ENCODE measurements around the gene BYSL. TPM values are rescaled to one million over a fixed set of nuclear protein-coding genes. Genes with fewer than 3 reads are reported as not detected.
"Not testable (repeated sequence)": the region's sequence is repeated elsewhere in the genome, so short reads cannot be mapped to it uniquely, and the experiment has no call there.

Gene BYSL
- total RNA-seq, 2 donors from 2014 or later, result 2.8 to 3.8 TPM

- Mint-ChIP-seq H3K36me3 (ENCODE audit: low read depth) (peaks cover 3% of the 10 kb centered on the region), H3K4me3 (peak overlapping the region; percentile 97), H3K27me3 (no peaks in the 10 kb centered on the region), H3K27ac (peak overlapping the region; percentile 91), H3K4me1 (peaks cover 51% of the 10 kb centered on the region)
- ATAC-seq, result no peak
- no peaks in the 10 kb centered on the region for H3K9me3 ChIP-seq (ENCODE audit: control insufficient read depth, low read length, poor library complexity, severe bottlenecking)
- peak in 1 of 3 donors; percentile 11 for DNase-seq
Observed at GRCh38 chr6:41939848-41940758, 18.8 kb downstream of the BYSL start.

- Mint-ChIP-seq H3K36me3 (ENCODE audit: low read depth) (peaks cover 3% of the 10 kb centered on the region), H3K27ac (peak overlapping the region; percentile 91), H3K4me3 (peak overlapping the region; percentile 97), H3K27me3 (no peaks in the 10 kb centered on the region), H3K4me1 (peaks cover 47% of the 10 kb centered on the region)
- DNase-seq (peak; percentile 18 to 36 (median 34)), ATAC-seq (no peak)
- H3K9me3 ChIP-seq (ENCODE audit: control insufficient read depth, low read length, poor library complexity, severe bottlenecking), result no peaks in the 10 kb centered on the region
Observed at GRCh38 chr6:41940759-41941279, 19.5 kb downstream of the BYSL start.

DNA sequence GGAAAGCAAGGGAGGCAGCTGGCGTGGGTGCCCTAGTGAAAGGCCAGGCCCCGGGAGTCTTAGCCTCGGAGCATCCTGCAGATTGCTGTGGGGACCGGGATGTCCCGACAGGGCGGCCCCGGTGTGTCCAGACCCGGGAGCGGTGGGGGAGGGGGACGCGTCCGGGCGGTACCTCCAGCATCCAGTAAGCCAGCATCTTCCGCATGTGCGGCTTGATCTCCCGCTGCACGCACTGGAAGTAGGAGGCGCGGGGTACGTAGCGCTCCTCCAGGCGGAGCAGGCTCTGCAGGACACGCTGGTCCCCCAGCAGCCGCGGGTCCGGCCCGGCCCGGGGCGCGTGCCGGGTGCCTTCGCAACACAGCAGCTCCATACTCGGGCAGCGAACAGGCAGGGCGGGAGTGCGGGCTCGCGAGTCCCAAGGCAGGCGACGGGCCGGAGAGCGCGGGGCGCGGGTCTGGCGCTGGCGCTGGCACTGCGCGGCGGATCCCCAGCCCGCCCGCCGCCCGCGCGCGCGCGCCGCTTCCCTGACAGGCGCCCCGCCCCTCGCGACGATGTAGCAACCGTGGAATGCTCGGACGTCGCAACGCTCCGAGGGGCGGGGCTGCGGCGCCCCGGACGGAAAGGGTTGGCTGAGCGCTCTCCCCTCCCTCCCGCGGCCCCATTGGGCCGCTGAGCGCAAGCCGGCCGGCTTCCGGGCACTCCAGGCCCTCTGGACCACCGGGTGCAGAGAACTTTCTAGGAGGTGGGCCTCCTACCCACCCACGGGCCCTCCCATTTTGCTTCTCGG, 20.2 kb downstream of the BYSL start, which contains the start of gene CCND3:
Gene CCND3, minus strand, starts transcription at position 529 of the 787 bp plus-strand sequence. Its CDS starts 159 bp downstream, at position 370.
- Mint-ChIP-seq H3K4me3 (peak within 1 kb of the TSS; percentile 97), H3K36me3 (ENCODE audit: low read depth) (peaks cover 2% of the 10 kb centered on the region), H3K4me1 (peaks cover 40% of the 10 kb centered on the region), H3K27me3 (no peaks in the 10 kb centered on the region), H3K27ac (peak within 1 kb of the TSS; percentile 92)
- H3K9me3 ChIP-seq (ENCODE audit: control insufficient read depth, low read length, poor library complexity, severe bottlenecking), result no peaks in the 10 kb centered on the region
- DNase-seq (peak; percentile 72 to 80 (median 77)), ATAC-seq (peak; percentile 80)

- no peaks in the 10 kb centered on the region for H3K36me3 Mint-ChIP-seq (ENCODE audit: low read depth)
- peak; percentile 31 for ATAC-seq
- peak overlapping the region; percentile 92 for H3K27ac Mint-ChIP-seq
- peak overlapping the region; percentile 97 for H3K4me3 Mint-ChIP-seq
- no peaks in the 10 kb centered on the region for H3K27me3 Mint-ChIP-seq
- peaks cover 35% of the 10 kb centered on the region for H3K4me1 Mint-ChIP-seq
- no peaks in the 10 kb centered on the region for H3K9me3 ChIP-seq (ENCODE audit: control insufficient read depth, low read length, poor library complexity, severe bottlenecking)
- peak in 1 of 3 donors; percentile 22 for DNase-seq
Observed at GRCh38 chr6:41942067-41942851, 21.0 kb downstream of the BYSL start.

- Mint-ChIP-seq H3K27ac (peak overlapping the region; percentile 92), H3K4me3 (peak overlapping the region; percentile 97), H3K4me1 (peaks cover 36% of the 10 kb centered on the region)
- ATAC-seq; H3K9me3 ChIP-seq (ENCODE audit: control insufficient read depth, low read length, poor library complexity, severe bottlenecking); H3K36me3 Mint-ChIP-seq (ENCODE audit: low read depth); DNase-seq; H3K27me3 Mint-ChIP-seq: not testable (repeated sequence)
Observed at GRCh38 chr6:41942882-41943281, 21.6 kb downstream of the BYSL start.

GRCh38 chr6:41943456-41943855, 22.2 kb downstream of the BYSL start:
- no peak overlapping the region for H3K4me3 Mint-ChIP-seq
- DNase-seq, result no peak
- ATAC-seq, result no peak
- H3K4me1 Mint-ChIP-seq, result peaks cover 36% of the 10 kb centered on the region
- no peaks in the 10 kb centered on the region for H3K27me3 Mint-ChIP-seq
- H3K27ac Mint-ChIP-seq, result no peak overlapping the region
- no peaks in the 10 kb centered on the region for H3K9me3 ChIP-seq (ENCODE audit: control insufficient read depth, low read length, poor library complexity, severe bottlenecking)
- H3K36me3 Mint-ChIP-seq (ENCODE audit: low read depth), result no peaks in the 10 kb centered on the region

DNA sequence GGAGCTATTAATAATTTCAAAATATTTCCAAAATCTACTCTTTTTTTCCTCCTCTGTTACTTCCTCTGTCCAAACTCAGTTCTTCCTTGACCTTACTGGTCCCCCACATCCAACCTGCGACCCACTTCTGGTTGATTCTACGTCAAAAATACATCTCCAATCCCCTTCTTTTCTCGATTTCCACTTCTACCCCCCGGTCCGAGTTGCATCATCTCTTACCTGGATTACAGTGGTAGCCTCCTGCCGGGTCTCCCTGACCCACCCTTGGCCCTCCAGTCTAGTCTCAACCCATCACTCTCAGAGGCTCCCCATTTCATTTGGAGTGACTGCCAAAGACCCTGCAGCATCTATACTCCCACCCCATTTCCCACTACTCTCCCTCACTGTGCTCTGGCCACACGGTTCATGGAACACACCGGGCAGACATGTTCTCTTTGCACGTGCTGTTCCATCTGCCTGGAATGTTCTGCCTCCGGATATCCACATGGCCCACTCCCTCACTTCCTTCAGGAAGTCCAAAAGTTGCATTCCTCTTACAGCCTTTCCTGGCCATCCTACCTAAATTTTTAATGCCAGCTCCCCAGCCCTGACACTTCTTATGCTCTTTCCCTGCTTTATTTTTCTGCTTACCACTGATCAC, 26.4 kb downstream of the BYSL start:
- H3K9me3 ChIP-seq (ENCODE audit: control insufficient read depth, low read length, poor library complexity, severe bottlenecking), result no peaks in the 10 kb centered on the region
- Mint-ChIP-seq H3K27ac (peak overlapping the region; percentile 68), H3K36me3 (ENCODE audit: low read depth) (no peaks in the 10 kb centered on the region), H3K4me3 (no peak overlapping the region), H3K4me1 (peaks cover 24% of the 10 kb centered on the region), H3K27me3 (no peaks in the 10 kb centered on the region)
- DNase-seq (no peak), ATAC-seq (no peak)

DNA sequence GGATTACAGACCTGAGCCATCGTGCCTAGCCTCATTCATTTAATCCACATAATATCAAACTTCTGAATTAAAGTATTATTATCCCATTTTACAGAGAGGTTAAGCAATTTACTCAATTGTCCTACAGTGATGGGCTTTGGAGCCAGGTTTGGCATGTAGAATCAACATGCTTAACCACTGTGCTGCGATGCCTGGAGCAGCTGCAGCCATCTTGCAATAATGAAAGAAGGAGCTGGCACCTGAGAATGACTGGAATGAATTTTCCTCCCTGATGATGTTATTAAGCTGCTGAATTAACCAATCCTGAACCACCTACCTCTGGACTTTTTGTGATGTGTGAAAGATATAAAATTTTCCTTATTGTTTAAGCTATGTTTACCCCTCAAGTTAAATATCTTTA, 33.4 kb downstream of the BYSL start:
- H3K4me1 Mint-ChIP-seq, result peaks cover 28% of the 10 kb centered on the region
- DNase-seq (no peak), ATAC-seq (no peak)
- H3K27ac Mint-ChIP-seq, result no peak overlapping the region
- H3K4me3 Mint-ChIP-seq, result no peak overlapping the region
- no peaks in the 10 kb centered on the region for H3K9me3 ChIP-seq (ENCODE audit: control insufficient read depth, low read length, poor library complexity, severe bottlenecking)
- H3K36me3 Mint-ChIP-seq (ENCODE audit: low read depth), result no peaks in the 10 kb centered on the region
- H3K27me3 Mint-ChIP-seq, result no peaks in the 10 kb centered on the region

DNA sequence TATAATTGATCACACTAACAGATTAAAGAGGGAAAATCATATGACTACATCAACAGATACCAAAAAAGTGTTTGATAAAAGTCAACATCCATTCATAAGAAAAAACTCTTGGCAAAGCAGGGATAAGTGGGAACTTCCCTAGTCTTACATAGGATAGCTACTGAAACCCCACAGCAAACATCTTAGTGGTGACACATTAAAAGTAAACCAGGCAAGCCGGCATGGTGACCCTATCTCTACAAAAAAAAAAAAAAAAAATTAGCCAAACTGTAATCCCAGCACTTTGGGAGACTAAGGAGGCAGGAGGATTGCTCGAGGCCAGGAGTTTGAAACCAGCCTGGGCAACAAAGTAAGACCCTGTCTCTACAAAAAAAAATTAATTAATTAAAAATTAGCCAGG, 34.1 kb downstream of the BYSL start:
- H3K9me3 ChIP-seq (ENCODE audit: control insufficient read depth, low read length, poor library complexity, severe bottlenecking), result no peaks in the 10 kb centered on the region
- DNase-seq (no peak), ATAC-seq (no peak)
- Mint-ChIP-seq H3K27me3 (no peaks in the 10 kb centered on the region), H3K36me3 (ENCODE audit: low read depth) (peaks cover 2% of the 10 kb centered on the region), H3K27ac (no peak overlapping the region), H3K4me1 (peaks cover 26% of the 10 kb centered on the region), H3K4me3 (no peak overlapping the region)

DNA sequence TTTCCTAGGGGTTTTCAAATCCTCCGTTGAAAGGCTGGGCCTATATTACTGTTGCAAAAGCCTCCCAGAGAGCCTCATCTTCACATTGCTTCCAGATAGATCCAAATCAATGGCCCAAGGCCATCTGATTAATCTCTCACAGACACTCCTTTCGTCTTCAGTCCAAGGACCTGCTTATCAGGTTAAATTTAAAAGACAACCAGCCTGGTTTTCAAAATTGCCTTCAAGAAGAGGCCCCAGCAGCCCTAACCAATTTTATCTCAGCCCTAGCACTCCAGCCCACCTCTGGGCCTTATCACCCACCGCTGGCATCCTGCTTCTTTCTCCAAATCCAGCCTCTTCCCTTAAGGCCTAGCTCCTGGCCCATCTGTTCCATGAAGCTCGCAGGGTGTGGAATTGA, 35.8 kb downstream of the BYSL start:
- no peaks in the 10 kb centered on the region for H3K27me3 Mint-ChIP-seq
- H3K4me1 Mint-ChIP-seq, result peaks cover 39% of the 10 kb centered on the region
- no peaks in the 10 kb centered on the region for H3K9me3 ChIP-seq (ENCODE audit: control insufficient read depth, low read length, poor library complexity, severe bottlenecking)
- H3K4me3 Mint-ChIP-seq, result no peak overlapping the region
- peak overlapping the region; percentile 89 for H3K27ac Mint-ChIP-seq
- no peak for ATAC-seq
- DNase-seq, result no peak
- peaks cover 2% of the 10 kb centered on the region for H3K36me3 Mint-ChIP-seq (ENCODE audit: low read depth)

- DNase-seq (no peak), ATAC-seq (no peak)
- peak overlapping the region; percentile 15 for H3K4me3 Mint-ChIP-seq
- peak overlapping the region; percentile 89 for H3K27ac Mint-ChIP-seq
- H3K9me3 ChIP-seq (ENCODE audit: control insufficient read depth, low read length, poor library complexity, severe bottlenecking), result no peaks in the 10 kb centered on the region
- peaks cover 2% of the 10 kb centered on the region for H3K36me3 Mint-ChIP-seq (ENCODE audit: low read depth)
- no peaks in the 10 kb centered on the region for H3K27me3 Mint-ChIP-seq
- H3K4me1 Mint-ChIP-seq, result peaks cover 38% of the 10 kb centered on the region
Observed at GRCh38 chr6:41958022-41958856, 36.9 kb downstream of the BYSL start.
